ENCODE measurements around the gene RGS8.
A peak's percentile ranks its signal among the peaks of the same experiment; 100 is the strongest.

Gene RGS8

GRCh38 chr1:182684116-182684828 lies at the start of gene RGS8:
Gene RGS8 (minus strand): TSS chr1:182684587. CDS start chr1:182669649, 14,938 bp downstream.
- DNase-seq = peak; percentile 80

DNA sequence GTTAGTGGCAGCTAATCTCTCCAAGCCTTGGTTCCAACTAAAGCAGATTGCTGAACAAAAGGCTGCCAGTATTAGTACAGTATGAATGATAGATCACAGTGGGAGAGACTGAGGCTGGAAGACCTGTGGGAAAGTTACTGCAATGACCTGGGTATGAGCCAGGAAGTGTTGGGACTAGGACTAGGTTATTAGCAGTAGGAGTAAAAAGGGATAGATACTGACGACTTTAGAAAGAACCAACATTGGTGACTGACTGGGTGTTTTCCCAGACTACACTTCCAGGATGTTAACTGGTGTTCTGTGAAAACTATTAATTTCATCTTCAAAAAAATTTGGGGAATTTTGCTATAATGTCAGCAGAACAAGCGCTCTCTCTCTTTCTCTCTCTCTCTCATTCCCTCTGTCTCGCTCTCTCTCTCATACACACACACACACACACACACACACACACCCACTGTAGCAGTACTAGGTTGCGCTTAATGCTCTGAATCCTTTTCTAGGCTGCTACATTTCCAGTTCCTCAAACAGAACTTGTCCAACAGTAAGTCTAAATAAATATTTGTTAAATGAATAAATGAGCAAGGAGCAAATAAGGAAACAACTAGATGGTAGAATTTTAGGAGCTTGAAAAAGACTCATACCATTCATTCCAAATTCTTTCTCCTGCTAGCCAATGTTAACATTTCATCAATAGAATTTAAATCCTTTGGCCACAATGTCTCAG lies 47.6 kb upstream of the RGS8 start:
- no peak for DNase-seq

- DNase-seq = no peak
Observed at GRCh38 chr1:182726912-182727311, 42.5 kb upstream of the RGS8 start.

- DNase-seq = no peak
Observed at GRCh38 chr1:182725259-182726255, 41.2 kb upstream of the RGS8 start.

- DNase-seq = no peak
Observed at GRCh38 chr1:182724215-182724614, 39.8 kb upstream of the RGS8 start.

GRCh38 chr1:182723200-182723599 lies 38.8 kb upstream of the RGS8 start:
- no peak for DNase-seq

GRCh38 chr1:182721525-182721924 lies 37.1 kb upstream of the RGS8 start:
- no peak for DNase-seq

GRCh38 chr1:182720463-182720862 lies 36.1 kb upstream of the RGS8 start:
- no peak for DNase-seq

DNA sequence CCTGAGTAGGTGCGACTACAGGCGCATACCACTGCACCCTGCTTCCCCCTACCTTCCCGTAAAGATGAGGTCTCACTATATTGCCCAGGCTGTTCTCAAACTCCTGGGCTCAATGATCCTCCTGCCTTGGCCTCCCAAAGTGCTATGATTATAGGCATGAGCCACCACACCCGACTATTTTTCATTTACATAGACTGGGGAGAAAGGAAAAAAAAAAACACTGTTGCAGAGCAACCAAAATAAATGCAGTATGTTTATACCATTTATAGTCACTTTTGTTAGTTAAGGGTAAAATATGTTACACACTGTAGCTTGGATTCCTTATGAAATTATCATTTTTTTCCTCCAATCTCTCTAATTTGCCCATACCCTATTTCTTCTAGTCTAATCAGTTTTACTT lies 35.2 kb upstream of the RGS8 start:
- DNase-seq = no peak

- DNase-seq = peak; percentile 8
Observed at GRCh38 chr1:182718311-182718710, 33.9 kb upstream of the RGS8 start.

- DNase-seq = no peak
Observed at GRCh38 chr1:182716740-182717720, 32.6 kb upstream of the RGS8 start.

DNA sequence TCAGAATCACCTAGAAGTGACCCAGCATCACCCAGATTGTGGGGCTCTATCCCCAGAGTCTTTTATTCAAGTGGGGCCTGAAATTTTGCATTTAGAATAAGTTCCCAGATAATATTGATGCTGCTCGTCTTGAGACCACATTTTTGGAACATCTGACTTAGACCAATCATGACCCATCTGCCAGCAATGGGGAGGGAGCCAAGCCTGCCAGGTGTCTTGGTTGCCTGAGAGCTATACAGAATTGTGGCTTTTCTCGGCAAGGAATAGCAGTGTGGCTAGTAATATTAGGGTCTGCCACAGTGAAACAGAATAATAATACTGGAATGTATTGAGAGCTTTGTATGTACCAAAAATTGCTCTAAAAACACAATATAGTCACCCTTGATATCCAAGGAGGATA lies 31.1 kb upstream of the RGS8 start:
- no peak for DNase-seq

DNA sequence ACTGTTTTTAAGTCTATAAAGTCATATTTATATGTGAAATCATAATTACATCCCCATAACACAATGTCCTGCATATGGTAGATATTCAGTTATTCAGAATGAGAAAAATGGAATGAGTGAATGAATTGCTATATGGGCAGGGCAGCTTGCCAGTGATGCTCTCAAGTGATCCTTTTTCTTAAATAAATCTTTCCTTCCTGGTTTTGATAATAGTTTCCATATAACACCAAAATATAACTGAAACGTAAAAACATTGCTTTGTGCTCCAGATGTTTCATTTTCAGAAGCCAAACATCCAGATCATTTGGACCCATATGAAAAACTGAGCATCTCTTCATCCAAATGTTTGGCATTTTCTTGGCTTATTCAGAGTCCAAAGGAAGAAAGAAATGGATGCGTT lies 30.2 kb upstream of the RGS8 start:
- DNase-seq = no peak

- DNase-seq = no peak
Observed at GRCh38 chr1:182713939-182714338, 29.6 kb upstream of the RGS8 start.

- no peak for DNase-seq
Observed at GRCh38 chr1:182713492-182713891, 29.1 kb upstream of the RGS8 start.

- no peak for DNase-seq
Observed at GRCh38 chr1:182709855-182710254, 25.5 kb upstream of the RGS8 start.

DNA sequence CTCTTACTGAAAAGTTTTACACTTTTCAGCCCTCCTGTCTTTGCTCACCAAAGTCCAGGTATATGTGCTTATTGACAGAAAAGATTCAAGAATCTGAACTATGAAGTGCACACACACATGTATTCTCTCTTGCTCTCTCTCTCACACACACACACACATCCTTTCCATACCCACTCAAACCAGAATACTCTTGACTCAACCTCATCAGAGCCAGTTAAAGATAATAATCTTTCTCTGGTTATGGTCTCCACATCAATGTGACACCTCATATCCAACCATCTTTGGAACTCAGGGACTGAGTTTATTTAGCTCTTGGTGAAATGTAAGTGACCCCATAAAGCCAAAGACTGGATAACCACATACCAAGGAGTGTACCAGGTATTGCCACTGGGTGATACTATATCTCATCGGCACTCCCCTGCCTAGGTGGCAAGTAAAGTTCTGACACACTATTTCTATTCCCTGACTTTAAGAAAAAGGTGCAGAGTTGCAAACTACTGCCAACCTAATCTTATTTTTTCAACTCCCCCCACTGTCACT lies 24.9 kb upstream of the RGS8 start:
- no peak for DNase-seq

DNA sequence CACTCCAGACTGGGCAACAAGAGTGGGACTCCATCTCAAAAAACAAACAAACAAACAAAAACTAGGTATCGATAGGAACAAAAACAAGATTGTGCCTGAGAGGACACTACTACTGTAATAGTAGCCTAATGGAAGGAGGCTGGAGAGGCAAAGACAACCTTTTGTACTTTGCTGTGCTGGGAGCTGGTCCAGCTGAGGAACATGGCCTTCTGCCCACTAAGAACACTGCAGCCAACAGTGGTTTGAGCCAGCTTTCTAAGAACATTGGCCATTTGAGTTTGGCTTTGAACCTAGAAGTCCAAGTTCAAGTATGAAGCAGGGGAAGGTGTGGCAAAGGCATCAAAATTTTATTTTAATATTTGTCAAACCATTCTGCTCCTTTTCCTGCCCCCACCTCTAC lies 22.7 kb upstream of the RGS8 start:
- no peak for DNase-seq

- no peak for DNase-seq
Observed at GRCh38 chr1:182704677-182705076, 20.3 kb upstream of the RGS8 start.

GRCh38 chr1:182703539-182703938 lies 19.2 kb upstream of the RGS8 start:
- peak; percentile 5 for DNase-seq

DNA sequence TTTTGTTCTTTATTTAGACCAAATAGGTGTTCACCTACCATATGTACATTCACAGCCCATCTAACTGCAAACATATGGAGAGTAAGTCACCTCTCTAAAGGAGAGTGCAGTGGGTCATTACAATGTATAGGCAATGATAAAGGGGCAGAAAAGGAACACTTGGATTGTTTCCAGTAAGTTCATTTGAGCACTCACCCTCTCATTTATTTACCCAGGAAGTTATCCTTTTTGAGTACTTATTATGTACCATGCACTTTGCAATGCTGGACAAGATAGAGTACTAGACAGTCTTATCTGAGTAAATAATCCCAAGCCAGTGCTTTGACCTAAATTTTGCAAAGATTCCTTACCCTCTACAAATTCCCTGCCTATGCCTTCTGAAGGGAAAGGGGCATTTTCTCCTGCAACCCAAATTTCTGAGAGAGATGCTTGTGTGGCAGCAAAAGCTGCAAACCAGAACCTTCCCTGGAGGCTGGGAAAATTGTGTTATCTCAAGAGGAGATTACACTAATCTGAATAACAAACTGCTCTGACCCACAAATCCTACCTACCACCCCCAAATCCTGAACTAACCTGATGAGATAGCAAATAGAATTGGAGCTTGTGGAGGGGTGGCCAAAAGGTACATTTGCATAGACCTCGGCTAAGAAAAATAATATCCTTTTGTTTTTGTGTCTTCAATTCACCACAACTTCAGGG lies 18.6 kb upstream of the RGS8 start:
- DNase-seq = no peak
